ACC112 (cell line): ENCODE measurements around the gene NMNAT2.
"Not testable (repeated sequence)": the region's sequence is repeated elsewhere in the genome, so short reads cannot be mapped to it uniquely, and the experiment has no call there.

ENCODE experiments used
- H2AFZ ChIP-seq: fragments of 200-600 bp; sonication (generic); one replicate; pipeline ENCODE4 v1.6.0; 2017; ENCODE audit warnings: antibody characterized with exemption, low read length; ENCODE audit not compliant: unreplicated experiment
- H3K27ac ChIP-seq: fragments of 200-600 bp; sonication (generic); 2 replicates; pipeline ENCODE4 v1.5.1; 2014; ENCODE audit warnings: low read depth, mild to moderate bottlenecking, antibody characterized with exemption, low read length, moderate library complexity
- H3K27me3 ChIP-seq: fragments of 200-600 bp; sonication (generic); 2 replicates; pipeline ENCODE4 v1.6.1; 2014; ENCODE audit warnings: mild to moderate bottlenecking, antibody characterized with exemption, low read length, moderate library complexity, mixed read lengths; ENCODE audit not compliant: insufficient read depth
- H3K36me3 ChIP-seq: fragments of 200-600 bp; sonication (generic); 2 replicates; pipeline ENCODE4 v1.6.1; 2016; ENCODE audit warnings: mild to moderate bottlenecking, antibody characterized with exemption, low read length, moderate library complexity, mixed read lengths; ENCODE audit not compliant: insufficient read depth
- H3K4me1 ChIP-seq: fragments of 200-600 bp; sonication (generic); one replicate; pipeline ENCODE4 v1.6.1; 2016; ENCODE audit warnings: low read length, mixed read lengths; ENCODE audit not compliant: insufficient read depth, unreplicated experiment, control insufficient read depth
- H3K4me3 ChIP-seq: fragments of 200-600 bp; sonication (generic); 2 replicates; pipeline ENCODE4 v1.5.1; 2014; ENCODE audit warnings: mild to moderate bottlenecking, low read depth, low read length
- H3K79me2 ChIP-seq: fragments of 200-600 bp; sonication (generic); one replicate; pipeline ENCODE4 v1.6.0; 2016; ENCODE audit warnings: low read length; ENCODE audit not compliant: control insufficient read depth, unreplicated experiment, insufficient read depth

The NMNAT2 gene

GRCh38 chr1:183247066-183247465 is 171.1 kb downstream of the NMNAT2 start:
- no peak overlapping the region for H3K4me3 ChIP-seq
- 0 out of 2 replicates have a peak, but pooled peaks cover 3% of the 10 kb centered on the region for H3K36me3 ChIP-seq
- no peak overlapping the region for H2AFZ ChIP-seq
- peaks cover 44% of the 10 kb centered on the region for H3K4me1 ChIP-seq
- no peak overlapping the region for H3K27ac ChIP-seq
- H3K79me2 ChIP-seq: no peaks in the 10 kb centered on the region
- no peaks in the 10 kb centered on the region for H3K27me3 ChIP-seq

- H3K27ac ChIP-seq: no peak overlapping the region
- H3K79me2 ChIP-seq: no peaks in the 10 kb centered on the region
- H3K4me3 ChIP-seq: no peak overlapping the region
- H2AFZ ChIP-seq: no peak overlapping the region
- H3K36me3 ChIP-seq: 0 out of 2 replicates have a peak, but pooled peaks cover 3% of the 10 kb centered on the region
- H3K4me1 ChIP-seq: peaks cover 51% of the 10 kb centered on the region
- no peaks in the 10 kb centered on the region for H3K27me3 ChIP-seq
Observed at GRCh38 chr1:183246436-183246835, 171.7 kb downstream of the NMNAT2 start.

- Histone ChIP-seq H3K27me3 (no peaks in the 10 kb centered on the region), H2AFZ (no peak overlapping the region), H3K36me3 (0 out of 2 replicates have a peak, but pooled peaks cover 1% of the 10 kb centered on the region), H3K27ac (peak overlapping the region; percentile 10; the same call in 1 of the 2 replicates), H3K4me1 (peaks cover 55% of the 10 kb centered on the region), H3K4me3 (no peak overlapping the region), H3K79me2 (no peaks in the 10 kb centered on the region)
Observed at GRCh38 chr1:183245357-183245756, 172.8 kb downstream of the NMNAT2 start.

GRCh38 chr1:183244466-183244865 is 173.7 kb downstream of the NMNAT2 start:
- Histone ChIP-seq H2AFZ (no peak overlapping the region), H3K27me3 (no peaks in the 10 kb centered on the region), H3K27ac (peak overlapping the region; percentile 66), H3K36me3 (0 out of 2 replicates have a peak, but pooled peaks cover 3% of the 10 kb centered on the region), H3K4me1 (peaks cover 51% of the 10 kb centered on the region), H3K4me3 (no peak overlapping the region), H3K79me2 (no peaks in the 10 kb centered on the region)

- H3K4me3 ChIP-seq: no peak overlapping the region
- H3K36me3 ChIP-seq: 0 out of 2 replicates have a peak, but pooled peaks cover 11% of the 10 kb centered on the region
- H3K79me2 ChIP-seq: no peaks in the 10 kb centered on the region
- H3K4me1 ChIP-seq: peaks cover 48% of the 10 kb centered on the region
- no peak overlapping the region for H2AFZ ChIP-seq
- H3K27ac ChIP-seq: peak overlapping the region; percentile 66
- H3K27me3 ChIP-seq: no peaks in the 10 kb centered on the region
Observed at GRCh38 chr1:183243161-183244050, 174.8 kb downstream of the NMNAT2 start.

GRCh38 chr1:183242556-183242955 is 175.6 kb downstream of the NMNAT2 start:
- no peak overlapping the region for H2AFZ ChIP-seq
- H3K4me1 ChIP-seq: peaks cover 56% of the 10 kb centered on the region
- H3K4me3 ChIP-seq: no peak overlapping the region
- 0 out of 2 replicates have a peak, but pooled peaks cover 11% of the 10 kb centered on the region for H3K36me3 ChIP-seq
- H3K27me3 ChIP-seq: no peaks in the 10 kb centered on the region
- peak overlapping the region; percentile 66 for H3K27ac ChIP-seq
- no peaks in the 10 kb centered on the region for H3K79me2 ChIP-seq

- Histone ChIP-seq H3K27ac (peak overlapping the region; percentile 66), H3K36me3 (0 out of 2 replicates have a peak, but pooled peaks cover 11% of the 10 kb centered on the region), H3K4me1 (peaks cover 63% of the 10 kb centered on the region), H3K4me3 (no peak overlapping the region; the same call in 1 of the 2 replicates), H3K27me3 (no peaks in the 10 kb centered on the region), H3K79me2 (no peaks in the 10 kb centered on the region), H2AFZ (peak overlapping the region; percentile 54)
Observed at GRCh38 chr1:183241471-183241870, 176.7 kb downstream of the NMNAT2 start.

- H3K36me3 ChIP-seq: 0 out of 2 replicates have a peak, but pooled peaks cover 11% of the 10 kb centered on the region
- H3K4me1 ChIP-seq: peaks cover 66% of the 10 kb centered on the region
- not testable (repeated sequence) for H3K4me3 ChIP-seq, H2AFZ ChIP-seq, H3K27me3 ChIP-seq, H3K79me2 ChIP-seq
- peak overlapping the region; percentile 66; the same call in 1 of the 2 replicates for H3K27ac ChIP-seq
Observed at GRCh38 chr1:183240853-183241252, 177.3 kb downstream of the NMNAT2 start.

GRCh38 chr1:183240526-183240825 is 177.7 kb downstream of the NMNAT2 start:
- Histone ChIP-seq H3K27ac (no peak overlapping the region), H3K4me3 (no peak overlapping the region), H3K36me3 (0 out of 2 replicates have a peak, but pooled peaks cover 11% of the 10 kb centered on the region), H3K4me1 (peaks cover 70% of the 10 kb centered on the region), H3K79me2 (no peaks in the 10 kb centered on the region), H3K27me3 (no peaks in the 10 kb centered on the region), H2AFZ (no peak overlapping the region)

GRCh38 chr1:183239793-183240525 is 178.2 kb downstream of the NMNAT2 start:
- Histone ChIP-seq H3K27ac (no peak overlapping the region), H2AFZ (no peak overlapping the region), H3K4me1 (peaks cover 70% of the 10 kb centered on the region), H3K36me3 (0 out of 2 replicates have a peak, but pooled peaks cover 11% of the 10 kb centered on the region), H3K27me3 (no peaks in the 10 kb centered on the region), H3K4me3 (no peak overlapping the region), H3K79me2 (no peaks in the 10 kb centered on the region)
